ENCODE results near the gene LY6G6F. TPM values are rescaled to one million over a fixed set of nuclear protein-coding genes. Genes with fewer than 3 reads are reported as not detected.

Gene LY6G6F
- total and polyA plus RNA-seq, 2 of the 13 experiments (the other 11 are each of a cell fraction or from before 2014, with no cell fraction given) = not detected

GRCh38 chr6:31728767-31729514, 22.3 kb downstream of the LY6G6F start, which contains the start of gene DDAH2:
DDAH2 (minus strand) TSS chr6:31729299; CDS start chr6:31729161, 138 bp downstream.
- H3K36me3 ChIP-seq (replicated peaks in 1 of 2; ENCODE audit: control insufficient read depth in 1 of 2, insufficient read depth in 2 of 2, low read length in 2 of 2) = peaks cover 23 to 33% of the 10 kb centered on the region in 2 experiments
- peak within 1 kb of the TSS; percentile 86 for H3K4me2 ChIP-seq (ENCODE audit: low read depth, low read length)
- ATAC-seq (peak; percentile 0; the same call in 2 of the 3 replicates), DNase-seq (ENCODE audit: low spot score) (no peak), FAIRE-seq (no peak)
- H4K20me1 ChIP-seq (ENCODE audit: insufficient read depth, low read length) = peaks cover 21% of the 10 kb centered on the region; the same call in 1 of the 2 replicates
- H3K9me3 ChIP-seq (ENCODE audit: low read length) = no peaks in the 10 kb centered on the region
- peak within 1 kb of the TSS; percentile 65 for H3K9ac ChIP-seq (ENCODE audit: insufficient read depth, low read depth, low read length)
- WGBS (ENCODE audit: low lambda C conversion rate) = 81% methylated on average over 36 of the region's 36 CpGs
- CTCF ChIA-PET (ENCODE audit: low intra/inter-chr PET ratio, low total read pairs) = interaction anchor here (0.8 to 4.2 kb wide), 6 partner anchors 10 to 101 kb away, joined by 3 to 74 read pairs (median 4); partner anchors contain the start of genes LY6G5C and MSH5
- intact Hi-C loops (cut with micrococcal nuclease; ENCODE audit: unreplicated experiment) = loop anchor here (1.0 kb wide), 2 partner anchors 8 to 40 kb away; no protein-coding TSS in a partner anchor
- peaks cover 10% of the 10 kb centered on the region for H3K79me2 ChIP-seq (ENCODE audit: insufficient read depth, low read length)
- peak within 1 kb of the TSS; percentile 72 for H3K27ac ChIP-seq (ENCODE audit: extremely low read length, insufficient read depth, low read length)
- POLR2A ChIA-PET = interaction anchor here (0.7 to 11.3 kb wide), 30 partner anchors 10 to 223 kb away, joined by 3 to 279 read pairs (median 5); partner anchors contain the start of genes ABHD16A, BAG6, C6orf47 and CLIC1
- H3K27me3 ChIP-seq (ENCODE audit: control insufficient read depth in 1 of 2, insufficient read depth in 2 of 2, low read length in 2 of 2) = no peaks in the 10 kb centered on the region
- H3K4me3 ChIP-seq (replicated peaks in 1 of 3; ENCODE audit: insufficient read depth in 1 of 3, low read depth in 2 of 3, low read length in 3 of 3) = peak within 1 kb of the TSS; percentile 60 to 79 (median 72)
- no peak within 1 kb of the TSS for H2AFZ ChIP-seq (ENCODE audit: low read length)
- no TSS peak for BruUV-seq (replicated peaks)
- in situ Hi-C loops (cut with HindIII; ENCODE audit: extremely low pct_ligation_motif_present, low pct_unique_long_range_greater_than_20kb) = no loop called here
- H3K4me1 ChIP-seq (ENCODE audit: insufficient read depth, low read length) = peaks cover 50% of the 10 kb centered on the region
- TF ChIP-seq KDM4B (CRISPR knock-in tag; IDR thresholded peaks at IDR 0.05) (no peak), HNRNPLL (IDR thresholded peaks at IDR 0.05; ENCODE audit: low read depth, low read length, poor library complexity, severe bottlenecking) (no peak), ZNF207 (IDR thresholded peaks at IDR 0.05; ENCODE audit: borderline replicate concordance) (no peak), MAFK (conservative IDR thresholded peaks at IDR 0.05 in 1 of 2, IDR thresholded peaks at IDR 0.05 in 1 of 2; ENCODE audit: low read length in 2 of 2) (no peak), SNAI1 (CRISPR knock-in tag; IDR thresholded peaks at IDR 0.05; ENCODE audit: borderline replicate concordance) (no peak), CCAR2 (optimal IDR thresholded peaks at IDR 0.05; ENCODE audit: low read depth, low read length) (peak; percentile 52), ARNT (IDR thresholded peaks at IDR 0.05) (no peak), RFX3 (CRISPR knock-in tag; IDR thresholded peaks at IDR 0.05) (no peak), SNAPC2 (CRISPR knock-in tag; IDR thresholded peaks at IDR 0.05) (no peak), SP140L (CRISPR knock-in tag; IDR thresholded peaks at IDR 0.05; ENCODE audit: borderline replicate concordance) (no peak), KAT7 (CRISPR knock-in tag; IDR thresholded peaks at IDR 0.05; ENCODE audit: borderline replicate concordance) (no peak), ZNF501 (CRISPR knock-in tag; IDR thresholded peaks at IDR 0.05) (no peak; the same call in 1 of the 2 replicates), ZNF713 (CRISPR knock-in tag; IDR thresholded peaks at IDR 0.05) (0 out of 2 replicates have a peak, but pooled peaks have one; percentile 3), EEA1 (CRISPR knock-in tag; IDR thresholded peaks at IDR 0.05; ENCODE audit: borderline replicate concordance) (no peak), BCL3 (CRISPR knock-in tag; IDR thresholded peaks at IDR 0.05) (no peak), ISX (CRISPR knock-in tag; conservative IDR thresholded peaks at IDR 0.05) (no peak), SIX4 (CRISPR knock-in tag; IDR thresholded peaks at IDR 0.05) (no peak), ZNF660 (CRISPR knock-in tag; IDR thresholded peaks at IDR 0.05; ENCODE audit: borderline replicate concordance, low read depth) (no peak), ZNF138 (CRISPR knock-in tag; IDR thresholded peaks at IDR 0.05; ENCODE audit: low read depth) (no peak), KLF6 (CRISPR knock-in tag; IDR thresholded peaks at IDR 0.05) (no peak), TBX2 (CRISPR knock-in tag; IDR thresholded peaks at IDR 0.05; ENCODE audit: borderline replicate concordance) (no peak), MTA3 (CRISPR knock-in tag; IDR thresholded peaks at IDR 0.05) (no peak), CC2D1A (CRISPR knock-in tag; IDR thresholded peaks at IDR 0.05) (no peak), PCBP1 (IDR thresholded peaks at IDR 0.05; ENCODE audit: borderline replicate concordance, low read depth, low read length) (no peak), SMARCE1 (IDR thresholded peaks at IDR 0.05; ENCODE audit: borderline replicate concordance) (no peak), MTF1 (CRISPR knock-in tag; IDR thresholded peaks at IDR 0.05) (no peak)
